ENCODE data around the gene FPR3.

DNA sequence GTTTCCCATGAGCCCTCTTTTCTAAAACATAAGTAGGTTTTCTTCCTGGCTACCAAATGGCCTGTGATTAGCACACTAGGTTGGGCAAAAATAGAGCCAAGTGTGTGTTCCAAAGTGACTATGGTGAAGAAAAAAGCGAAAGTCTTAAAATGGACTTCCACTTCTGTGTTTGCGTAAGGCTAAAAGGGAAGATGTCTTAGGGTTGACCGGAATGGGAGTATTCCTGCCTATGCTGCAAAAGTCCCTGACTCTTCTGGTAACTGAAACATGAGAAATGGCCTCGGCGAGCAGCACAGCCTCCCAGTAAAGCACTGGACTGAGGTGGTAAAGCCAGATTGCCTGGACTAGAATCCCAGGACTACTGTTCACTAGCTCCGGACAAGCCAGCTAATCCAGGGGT lies 40.8 kb upstream of the FPR3 start:
- TF ChIP-seq TCF12 (IDR thresholded peaks at IDR 0.05; ENCODE audit: low read depth, low read length) (no peak), RFX5 (IDR thresholded peaks at IDR 0.05; ENCODE audit: low read depth, low read length) (no peak)
- TF ChIP-seq, protein P1, sequence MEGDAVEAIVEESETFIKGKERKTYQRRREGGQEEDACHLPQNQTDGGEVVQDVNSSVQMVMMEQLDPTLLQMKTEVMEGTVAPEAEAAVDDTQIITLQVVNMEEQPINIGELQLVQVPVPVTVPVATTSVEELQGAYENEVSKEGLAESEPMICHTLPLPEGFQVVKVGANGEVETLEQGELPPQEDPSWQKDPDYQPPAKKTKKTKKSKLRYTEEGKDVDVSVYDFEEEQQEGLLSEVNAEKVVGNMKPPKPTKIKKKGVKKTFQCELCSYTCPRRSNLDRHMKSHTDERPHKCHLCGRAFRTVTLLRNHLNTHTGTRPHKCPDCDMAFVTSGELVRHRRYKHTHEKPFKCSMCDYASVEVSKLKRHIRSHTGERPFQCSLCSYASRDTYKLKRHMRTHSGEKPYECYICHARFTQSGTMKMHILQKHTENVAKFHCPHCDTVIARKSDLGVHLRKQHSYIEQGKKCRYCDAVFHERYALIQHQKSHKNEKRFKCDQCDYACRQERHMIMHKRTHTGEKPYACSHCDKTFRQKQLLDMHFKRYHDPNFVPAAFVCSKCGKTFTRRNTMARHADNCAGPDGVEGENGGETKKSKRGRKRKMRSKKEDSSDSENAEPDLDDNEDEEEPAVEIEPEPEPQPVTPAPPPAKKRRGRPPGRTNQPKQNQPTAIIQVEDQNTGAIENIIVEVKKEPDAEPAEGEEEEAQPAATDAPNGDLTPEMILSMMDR (IDR thresholded peaks at IDR 0.05 in 2 of 3, conservative IDR thresholded peaks at IDR 0.05 in 1 of 3; ENCODE audit: control insufficient read depth in 2 of 3, extremely low read depth in 1 of 3, insufficient read depth in 1 of 3, low read depth in 3 of 3, low read length in 3 of 3): no peak
